HEK293 (cell line): ENCODE data around the gene IPO9.

Experiments
- SP3 ChIP-seq: fragments of 450-650 bp; formaldehyde crosslinking; IDR thresholded peaks from 2 replicates; pipeline ENCODE4 v1.5.1; 2016; ENCODE audit warnings: missing biosample characterization, missing genetic modification characterization
- TCF7L2 ChIP-seq: IDR thresholded peaks from 2 replicates; pipeline ENCODE4 v1.6.1; 2011; ENCODE audit warnings: low read depth, mild to moderate bottlenecking, inconsistent platforms, low read length, moderate library complexity, borderline replicate concordance
- ZNF169 ChIP-seq: fragments of 450-650 bp; formaldehyde crosslinking; IDR thresholded peaks from 2 replicates; pipeline ENCODE4 v1.5.1; 2016; ENCODE audit warnings: missing biosample characterization, missing genetic modification characterization
- TF ChIP-seq, protein P1 (sequence below): fragments of 450-650 bp; formaldehyde crosslinking; IDR thresholded peaks from 2 replicates; pipeline ENCODE4 v1.5.1; 2016; ENCODE audit warnings: missing biosample characterization, missing genetic modification characterization

DNA sequence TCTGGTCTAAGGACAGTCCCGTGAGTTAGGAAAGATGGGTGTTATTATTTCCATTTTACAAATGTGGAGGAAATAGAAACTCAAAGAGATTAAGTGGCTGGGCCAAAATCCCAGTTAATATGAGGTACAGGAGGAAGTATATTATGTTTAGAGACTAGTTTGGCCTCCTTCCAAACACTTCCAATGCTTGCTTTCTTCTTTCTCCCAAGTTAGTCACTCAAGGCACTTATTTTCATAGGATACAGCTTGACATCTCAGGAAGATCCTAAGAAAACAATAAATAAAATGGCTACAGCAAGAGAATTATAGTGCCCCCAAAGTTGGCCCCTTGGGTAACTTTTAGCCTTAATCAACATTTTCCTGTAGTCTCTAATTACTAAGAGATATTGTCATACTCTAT, 47.5 kb upstream of the IPO9 start:
- TF ChIP-seq, protein P1, sequence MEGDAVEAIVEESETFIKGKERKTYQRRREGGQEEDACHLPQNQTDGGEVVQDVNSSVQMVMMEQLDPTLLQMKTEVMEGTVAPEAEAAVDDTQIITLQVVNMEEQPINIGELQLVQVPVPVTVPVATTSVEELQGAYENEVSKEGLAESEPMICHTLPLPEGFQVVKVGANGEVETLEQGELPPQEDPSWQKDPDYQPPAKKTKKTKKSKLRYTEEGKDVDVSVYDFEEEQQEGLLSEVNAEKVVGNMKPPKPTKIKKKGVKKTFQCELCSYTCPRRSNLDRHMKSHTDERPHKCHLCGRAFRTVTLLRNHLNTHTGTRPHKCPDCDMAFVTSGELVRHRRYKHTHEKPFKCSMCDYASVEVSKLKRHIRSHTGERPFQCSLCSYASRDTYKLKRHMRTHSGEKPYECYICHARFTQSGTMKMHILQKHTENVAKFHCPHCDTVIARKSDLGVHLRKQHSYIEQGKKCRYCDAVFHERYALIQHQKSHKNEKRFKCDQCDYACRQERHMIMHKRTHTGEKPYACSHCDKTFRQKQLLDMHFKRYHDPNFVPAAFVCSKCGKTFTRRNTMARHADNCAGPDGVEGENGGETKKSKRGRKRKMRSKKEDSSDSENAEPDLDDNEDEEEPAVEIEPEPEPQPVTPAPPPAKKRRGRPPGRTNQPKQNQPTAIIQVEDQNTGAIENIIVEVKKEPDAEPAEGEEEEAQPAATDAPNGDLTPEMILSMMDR = no peak
- TF ChIP-seq ZNF169 (tag by site-specific recombination) (no peak), SP3 (tag by site-specific recombination) (no peak), TCF7L2 (no peak)
